Astrocyte (in vitro differentiated cells and primary cell): Measurements from ENCODE around the gene ASCL5.

Experiments
- CTCF ChIP-seq: IDR thresholded peaks from 2 replicates; pipeline ENCODE4 v1.5.1; 2011; ENCODE audit warnings: low read depth, mild to moderate bottlenecking, inconsistent platforms, low read length, moderate library complexity; ENCODE audit not compliant: insufficient read depth
- EZH2 ChIP-seq: IDR thresholded peaks from 2 replicates; pipeline ENCODE4 v1.6.1; 2012; ENCODE audit warnings: mild to moderate bottlenecking, low read length, inconsistent platforms; ENCODE audit not compliant: insufficient read depth

GRCh38 chr1:201110616-201111015 lies 16.4 kb downstream of the ASCL5 start:
- TF ChIP-seq CTCF: no peak
- no peak for TF ChIP-seq EZH2
